22Rv1 (cell line): Measurements from ENCODE around the gene CNNM2.

Experiments used
- CTCF ChIP-seq: fragments of 450-650 bp; IDR thresholded peaks from 2 replicates; pipeline ENCODE4 v1.5.1; 2017; ENCODE audit warnings: mild to moderate bottlenecking
- ZFX ChIP-seq: fragments of 450-650 bp; IDR thresholded peaks from 2 replicates; pipeline ENCODE4 v1.6.1; 2017; ENCODE audit warnings: antibody characterized with exemption, borderline replicate concordance

- TF ChIP-seq CTCF: no peak
- no peak for TF ChIP-seq ZFX
These were observed 27.4 kb downstream of the CNNM2 start for GRCh38 chr10:102945449-102945848.
